Left hindlimb (tissue), 1 donor: ENCODE results near the gene TOP3B.

ENCODE experiments used
- DNase-seq: peaks from one replicate; pipeline ENCODE4 v3.0.0-alpha.2; 2018

TOP3B gene

DNA sequence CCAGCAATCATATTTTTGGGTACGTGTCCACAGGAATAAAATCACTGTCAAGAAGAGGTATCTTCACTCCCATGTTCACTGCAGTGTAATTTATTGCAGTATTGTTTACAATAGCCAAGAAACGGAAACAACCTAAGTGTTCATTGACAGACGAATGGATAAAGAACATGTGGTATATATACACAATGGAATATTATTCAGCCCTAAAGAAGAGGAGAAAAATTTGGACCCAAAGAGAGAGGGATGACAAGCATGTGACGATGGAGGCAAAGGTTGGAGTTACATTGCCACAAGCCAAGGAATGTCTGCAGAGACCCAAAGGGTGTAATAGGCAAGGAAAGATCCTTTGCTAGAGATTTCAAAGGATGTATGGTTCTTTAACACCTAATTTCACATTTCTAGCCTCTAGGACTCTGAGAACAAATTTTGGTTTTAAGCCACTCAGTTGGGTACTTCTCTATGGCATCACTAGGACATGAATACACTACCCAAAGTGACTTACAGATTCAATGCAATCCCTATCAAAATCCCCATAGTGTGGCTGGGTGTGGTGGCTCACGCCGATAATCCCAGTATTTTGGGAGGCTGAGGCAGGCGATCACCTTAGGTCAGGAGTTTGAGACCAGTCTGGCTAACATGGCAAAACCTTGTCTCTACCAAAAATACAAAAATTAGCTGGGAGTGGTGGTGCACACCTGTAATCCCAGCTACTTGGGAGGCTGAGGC, 31.1 kb upstream of the TOP3B start:
- DNase-seq: no peak

DNA sequence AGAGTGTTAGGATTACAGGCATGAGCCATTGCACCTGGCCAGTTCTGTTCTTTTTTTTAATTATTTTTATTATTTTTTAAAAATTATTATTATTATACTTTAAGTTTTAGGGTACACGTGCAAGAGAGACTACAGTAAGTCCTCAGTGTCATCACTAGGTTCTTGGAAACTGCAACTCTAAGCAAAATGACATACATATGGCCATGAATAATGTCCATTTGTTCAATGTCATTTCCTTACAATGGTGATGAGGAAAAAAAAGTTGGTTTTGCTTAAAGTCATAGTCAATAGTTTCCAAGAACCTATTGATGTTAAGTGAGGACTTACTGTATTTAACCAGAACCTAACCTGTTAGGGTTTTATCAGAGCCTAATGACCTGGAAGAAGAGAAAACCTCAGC, 29.4 kb upstream of the TOP3B start:
- no peak for DNase-seq

DNA sequence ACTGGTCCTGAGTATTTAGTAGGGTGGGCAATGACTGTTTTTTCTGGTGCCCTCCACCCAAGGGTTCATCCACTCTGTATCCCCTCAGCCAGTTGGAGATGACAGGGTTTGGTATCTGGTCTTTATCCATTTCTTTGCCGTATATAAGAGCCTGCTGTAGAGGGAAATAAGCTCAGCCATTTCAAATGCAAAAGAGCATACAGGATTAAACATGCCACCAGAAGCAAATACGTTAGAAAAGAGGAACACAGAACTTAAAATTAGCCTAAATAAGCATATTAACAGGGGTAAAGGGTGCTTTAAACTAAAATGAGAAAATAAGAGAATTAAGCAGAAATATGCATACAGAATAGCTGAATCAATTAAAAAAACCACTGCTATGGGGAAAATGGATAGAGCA, 27.8 kb upstream of the TOP3B start:
- DNase-seq: no peak

DNA sequence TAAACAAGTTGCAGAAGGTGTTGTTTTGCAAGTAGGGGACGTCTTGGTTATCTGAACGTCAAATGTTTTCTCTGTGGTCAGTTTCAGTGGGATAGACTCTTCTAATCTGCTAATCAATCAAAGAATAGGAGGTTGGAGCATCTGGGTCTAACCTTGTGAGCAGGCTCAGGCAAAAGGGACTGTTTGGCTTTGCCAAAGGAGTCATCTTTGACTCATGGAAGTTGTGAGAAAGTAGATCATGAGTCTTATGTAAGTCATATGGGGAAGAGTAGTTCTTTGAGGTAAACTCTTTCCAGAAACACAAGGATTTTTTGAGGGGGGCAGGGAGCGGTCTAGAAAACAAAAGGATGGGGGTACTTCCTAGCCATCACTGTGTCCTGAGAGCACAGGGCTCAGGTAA, 27.1 kb upstream of the TOP3B start:
- DNase-seq: no peak

DNA sequence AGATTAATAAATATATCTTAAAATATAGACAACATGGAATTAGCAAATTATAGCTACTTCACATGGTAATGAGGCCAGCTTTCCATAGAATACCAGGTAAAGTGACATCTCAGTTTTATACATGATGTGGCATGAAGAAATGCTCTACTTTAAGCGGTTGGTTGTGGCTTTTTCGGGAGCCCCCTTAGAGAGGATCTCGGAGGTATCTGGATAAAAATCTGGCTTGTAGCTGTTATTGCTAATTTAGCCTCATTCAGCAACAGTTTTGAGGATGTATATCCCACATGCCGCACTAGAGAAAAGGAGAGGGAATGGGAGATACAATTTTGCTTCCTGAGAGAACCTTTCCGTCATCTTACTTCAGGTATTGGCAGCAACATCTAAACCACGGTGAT, 24.0 kb upstream of the TOP3B start:
- DNase-seq: no peak

DNA sequence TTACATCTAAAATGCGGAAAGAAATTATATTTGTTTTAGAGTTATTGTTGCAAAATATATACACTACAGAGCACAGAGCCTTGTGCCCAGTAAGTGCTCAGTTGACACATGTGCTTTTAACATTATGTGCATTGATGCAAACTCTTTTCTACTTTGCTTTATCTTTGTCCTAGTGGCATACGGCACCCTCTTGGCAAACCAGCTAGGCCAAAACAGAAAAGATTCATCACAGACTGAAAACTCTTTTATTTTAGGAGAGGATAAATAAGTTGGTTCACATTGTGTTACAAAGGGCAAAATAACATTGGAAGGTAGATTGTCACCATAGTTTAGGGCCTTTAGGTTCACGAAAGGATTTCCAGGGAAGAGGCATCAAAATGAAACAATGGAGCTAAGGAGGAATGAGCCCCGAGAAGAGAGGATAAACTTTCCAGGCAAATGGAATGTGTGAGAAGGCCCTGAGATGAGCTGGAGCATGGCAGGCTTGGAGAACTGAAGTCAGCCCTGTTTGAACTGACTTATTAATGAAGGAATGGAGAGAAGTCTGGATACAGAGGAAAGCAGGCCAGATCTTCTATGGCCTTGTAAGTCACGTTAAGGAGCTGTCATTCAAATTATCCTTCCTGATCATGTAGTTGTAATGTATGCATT, 23.5 kb upstream of the TOP3B start:
- no peak for DNase-seq

DNA sequence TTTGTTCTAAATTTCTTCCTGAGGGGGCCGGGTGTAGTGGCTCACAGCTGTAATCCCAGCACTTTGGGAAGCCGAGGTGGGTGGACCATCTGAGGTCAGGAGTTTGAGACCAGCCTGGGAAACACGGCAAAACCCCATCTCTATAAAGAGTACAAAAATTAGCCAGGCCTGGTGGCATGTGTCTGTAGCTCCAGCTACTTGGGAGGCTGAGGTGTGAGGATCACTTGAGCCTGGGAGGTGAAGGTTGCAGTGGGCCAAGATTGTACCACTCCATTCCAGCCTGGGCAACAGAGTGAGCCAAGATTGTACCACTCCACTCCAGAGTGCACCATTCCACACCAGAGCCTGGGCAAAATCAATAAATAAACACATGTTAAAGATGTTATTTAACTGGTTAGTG, 20.6 kb upstream of the TOP3B start:
- DNase-seq: no peak

DNA sequence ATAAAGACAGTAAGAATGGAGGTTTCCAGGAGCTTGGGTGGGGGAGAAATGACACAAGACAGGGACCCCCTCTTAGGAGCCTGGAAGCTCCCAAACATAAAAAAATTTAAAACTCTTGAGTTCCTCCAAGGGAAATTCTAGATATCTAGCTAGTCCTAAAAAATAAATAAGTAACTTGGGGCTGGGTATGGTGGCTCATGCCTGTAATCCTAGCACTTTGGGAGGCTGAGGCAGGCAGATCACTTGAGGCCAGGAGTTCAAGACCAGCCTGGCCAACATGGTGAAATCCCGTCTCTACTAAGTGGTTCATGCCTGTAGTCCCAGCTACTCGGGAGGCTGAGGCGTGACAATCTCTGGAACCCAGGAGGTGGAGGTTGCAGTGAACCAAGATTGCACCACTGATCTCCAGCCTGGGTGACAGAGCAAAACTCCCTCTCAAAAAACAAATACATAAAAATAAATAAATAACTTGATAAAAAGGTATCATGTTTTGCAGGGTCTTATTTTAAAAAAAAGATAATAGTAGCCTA, 20.0 kb upstream of the TOP3B start:
- no peak for DNase-seq

DNA sequence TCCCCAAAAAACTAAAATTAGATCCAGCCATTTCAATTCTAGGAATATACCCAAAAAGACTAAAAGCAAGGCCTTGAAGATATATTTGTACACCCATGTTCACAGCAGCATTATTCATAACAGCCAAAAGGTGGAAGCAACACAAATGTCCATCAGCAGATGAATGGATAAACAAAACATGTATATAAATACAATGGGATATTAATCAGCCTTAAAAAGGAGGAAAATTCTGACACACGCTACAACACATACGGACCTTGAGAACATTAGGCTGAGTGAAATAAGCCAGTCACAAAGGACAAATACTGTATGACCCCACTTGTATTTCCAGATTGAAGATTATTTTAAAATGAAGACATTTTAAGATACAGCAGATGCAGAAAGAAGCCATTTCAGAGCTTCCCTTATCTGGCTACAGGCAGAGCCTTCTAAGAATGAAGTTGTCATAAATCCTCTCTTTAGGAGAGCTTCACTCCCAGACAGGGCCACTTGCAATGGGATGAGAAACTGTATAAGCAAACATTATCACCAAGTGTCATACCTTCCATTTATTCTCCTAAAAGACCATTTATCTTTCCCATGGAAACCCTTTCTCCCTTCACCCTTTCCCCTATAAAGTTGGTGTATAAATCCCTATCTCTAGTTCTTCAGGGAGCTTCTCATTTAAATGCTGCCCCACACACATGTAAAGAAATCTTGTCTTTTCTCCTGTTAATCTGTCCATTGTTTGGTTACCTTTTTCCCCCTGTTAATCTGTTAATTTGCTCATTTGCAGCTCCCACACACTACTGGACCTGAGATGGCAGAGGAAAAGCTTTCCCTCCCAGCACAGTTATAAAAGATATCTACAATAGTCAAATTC, 19.3 kb upstream of the TOP3B start:
- DNase-seq: no peak

DNA sequence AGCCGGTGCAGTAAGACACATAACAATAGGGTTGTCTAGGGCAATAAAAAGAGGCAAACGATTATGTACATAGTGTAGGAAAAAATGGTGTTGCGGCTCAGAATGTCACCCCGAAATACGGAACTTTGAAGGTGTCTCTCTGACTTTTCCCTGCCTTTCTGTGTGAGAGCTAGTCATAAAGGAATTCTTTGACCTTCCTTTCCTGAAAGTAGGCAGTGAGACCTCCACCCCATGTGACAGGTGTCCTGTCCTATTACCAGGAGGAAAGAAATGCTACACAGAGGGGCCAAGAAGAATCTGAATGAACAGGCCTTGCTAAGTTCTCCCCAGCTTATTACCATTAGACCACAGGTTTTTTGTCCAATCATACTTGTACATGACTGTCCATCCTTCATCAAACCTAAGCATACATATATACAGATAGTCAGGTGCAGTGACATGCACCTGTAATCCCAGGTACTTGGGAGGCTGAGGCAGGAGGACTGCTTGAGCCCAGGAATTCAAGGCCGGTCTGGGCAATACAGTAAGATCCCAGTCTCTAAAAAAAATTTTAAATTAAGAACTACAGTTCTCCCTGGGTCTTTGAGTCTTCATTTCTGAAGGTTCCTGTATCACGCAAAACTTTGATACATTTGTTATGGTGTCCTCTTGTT, 16.1 kb upstream of the TOP3B start:
- DNase-seq: no peak

DNA sequence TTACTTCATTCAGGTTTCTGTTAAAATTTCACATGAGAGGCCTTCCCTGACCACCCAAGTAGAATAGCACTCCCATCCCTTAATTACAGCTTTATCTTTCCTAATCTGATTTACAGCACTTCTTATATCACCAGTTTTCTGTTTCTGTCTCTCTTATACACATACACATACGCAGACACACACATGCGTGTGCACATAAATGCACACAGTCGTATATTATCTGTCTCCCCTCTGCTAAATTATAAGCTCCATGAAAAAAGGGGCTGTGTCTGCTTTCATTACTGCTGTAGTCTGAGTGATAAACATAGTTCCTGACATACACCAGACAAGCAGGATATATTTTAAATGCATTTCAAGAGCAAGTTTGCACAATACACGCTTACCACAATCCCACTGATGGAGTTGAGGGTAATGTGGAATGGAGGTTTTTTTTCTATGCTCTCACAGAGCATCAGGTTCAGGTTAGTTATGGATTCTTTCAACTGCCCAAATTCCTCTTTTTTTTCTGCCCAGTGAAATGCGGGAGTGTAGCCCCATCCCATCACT, 13.7 kb upstream of the TOP3B start:
- no peak for DNase-seq

DNA sequence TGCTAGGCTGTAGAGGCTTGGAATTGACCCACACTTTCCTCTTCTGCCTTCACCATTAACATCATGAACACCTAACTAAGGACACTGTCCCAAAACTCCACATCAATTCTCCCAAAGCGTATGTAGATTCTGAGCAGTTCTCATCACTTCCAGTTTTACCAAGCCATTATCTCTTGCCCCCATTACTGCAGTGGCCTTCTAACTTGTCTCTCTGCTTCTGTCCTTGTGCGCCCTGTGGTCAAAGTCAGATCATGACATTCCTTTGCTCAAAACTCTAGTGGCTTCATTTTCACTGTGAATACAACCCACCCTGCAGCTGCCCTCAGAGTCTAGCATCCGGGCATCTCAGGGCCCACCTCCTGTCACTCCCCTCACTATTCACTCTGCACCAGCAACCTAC, 13.1 kb upstream of the TOP3B start:
- DNase-seq: no peak

DNA sequence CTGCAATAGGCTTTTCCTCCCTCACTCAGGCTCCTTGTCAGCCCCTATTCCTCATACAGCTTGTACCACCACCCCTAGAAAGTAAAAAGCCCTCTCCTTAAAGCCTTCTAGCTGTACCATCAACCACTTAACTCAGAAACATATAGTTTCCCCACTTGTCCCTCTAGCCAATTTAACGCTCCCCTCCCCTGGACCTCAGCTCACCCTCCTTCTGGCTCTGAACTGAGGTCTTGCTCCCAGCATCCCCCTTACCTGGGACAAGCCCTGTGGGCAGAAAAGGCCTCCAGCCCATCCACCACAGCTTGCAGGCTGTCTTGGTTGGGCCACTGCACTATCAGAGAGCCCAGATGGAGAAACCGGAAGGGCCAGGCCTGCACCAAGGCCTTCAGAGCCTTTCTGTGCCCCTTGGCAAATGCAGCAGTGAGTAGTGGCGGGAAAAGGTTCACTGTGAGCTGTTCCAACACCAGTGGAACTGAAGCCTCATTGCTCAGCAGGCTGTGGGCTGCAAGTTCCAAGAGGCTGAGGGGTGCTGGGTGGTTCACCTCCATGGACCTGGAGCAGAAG, 12.4 kb upstream of the TOP3B start:
- DNase-seq: no peak

DNA sequence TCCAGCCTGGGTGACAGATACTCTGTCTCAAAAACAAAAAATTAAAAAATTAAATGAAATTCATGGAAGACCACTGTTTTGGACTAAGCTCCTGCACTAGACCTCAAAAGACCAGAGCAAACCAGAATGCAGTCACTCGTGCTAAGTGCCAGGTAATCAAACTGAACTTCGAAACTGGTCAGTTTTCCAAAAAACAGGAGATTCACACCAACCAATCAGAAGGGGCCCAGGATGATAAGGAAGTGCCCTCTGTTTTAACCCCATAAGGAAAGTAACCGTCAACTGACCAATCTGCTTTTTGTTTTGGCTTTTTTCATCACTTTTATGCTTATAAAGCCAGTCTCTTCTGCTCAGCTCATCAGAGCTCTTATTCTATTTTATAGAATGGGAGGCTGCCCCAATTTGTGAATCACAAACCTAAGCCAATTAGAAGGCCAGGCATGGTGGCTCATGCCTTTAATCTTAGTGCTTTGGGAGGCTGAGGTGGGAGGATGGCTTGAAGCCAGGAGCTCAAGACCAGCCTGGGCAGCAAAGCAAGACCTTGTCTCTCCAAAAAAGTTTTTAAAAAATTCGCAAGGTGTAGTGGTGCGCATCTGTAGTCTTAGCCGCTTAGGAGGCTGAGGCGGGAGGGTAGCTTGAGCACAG, 10.1 kb upstream of the TOP3B start:
- no peak for DNase-seq

DNA sequence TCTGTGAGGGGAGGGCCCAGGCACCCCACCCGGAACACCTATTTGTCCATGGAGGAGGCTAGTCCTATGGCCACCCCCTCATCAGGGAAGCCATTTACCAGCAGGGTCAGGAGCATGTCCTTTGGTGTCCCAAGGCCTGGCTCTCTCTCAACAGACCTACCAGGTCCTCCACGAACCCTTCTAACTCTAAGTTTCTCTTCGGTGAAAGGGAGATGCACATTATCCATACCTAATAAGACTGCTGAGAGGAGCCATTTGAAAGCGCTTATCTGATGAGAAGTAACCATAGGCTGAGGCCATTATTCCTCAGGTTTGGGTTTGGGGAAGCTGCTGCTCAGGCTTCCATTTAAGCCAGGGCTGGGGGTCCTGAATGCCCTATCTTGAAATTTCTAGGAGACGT, 9.2 kb upstream of the TOP3B start:
- DNase-seq: no peak

DNA sequence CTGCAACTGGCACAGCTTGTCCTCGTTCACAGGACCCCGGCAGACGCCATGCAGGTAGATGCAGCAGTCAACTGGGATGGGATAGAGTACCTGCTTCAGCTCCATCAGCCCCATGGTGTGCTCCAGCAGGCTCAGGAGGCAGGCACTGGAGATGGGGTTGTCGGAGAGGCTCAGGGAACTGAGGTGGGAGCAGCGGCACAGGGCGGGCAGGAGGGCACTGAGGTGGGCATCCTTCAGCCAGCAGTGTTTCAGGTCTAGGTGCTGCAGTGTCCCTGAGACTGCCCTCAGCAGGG, 8.7 kb upstream of the TOP3B start:
- DNase-seq: no peak

DNA sequence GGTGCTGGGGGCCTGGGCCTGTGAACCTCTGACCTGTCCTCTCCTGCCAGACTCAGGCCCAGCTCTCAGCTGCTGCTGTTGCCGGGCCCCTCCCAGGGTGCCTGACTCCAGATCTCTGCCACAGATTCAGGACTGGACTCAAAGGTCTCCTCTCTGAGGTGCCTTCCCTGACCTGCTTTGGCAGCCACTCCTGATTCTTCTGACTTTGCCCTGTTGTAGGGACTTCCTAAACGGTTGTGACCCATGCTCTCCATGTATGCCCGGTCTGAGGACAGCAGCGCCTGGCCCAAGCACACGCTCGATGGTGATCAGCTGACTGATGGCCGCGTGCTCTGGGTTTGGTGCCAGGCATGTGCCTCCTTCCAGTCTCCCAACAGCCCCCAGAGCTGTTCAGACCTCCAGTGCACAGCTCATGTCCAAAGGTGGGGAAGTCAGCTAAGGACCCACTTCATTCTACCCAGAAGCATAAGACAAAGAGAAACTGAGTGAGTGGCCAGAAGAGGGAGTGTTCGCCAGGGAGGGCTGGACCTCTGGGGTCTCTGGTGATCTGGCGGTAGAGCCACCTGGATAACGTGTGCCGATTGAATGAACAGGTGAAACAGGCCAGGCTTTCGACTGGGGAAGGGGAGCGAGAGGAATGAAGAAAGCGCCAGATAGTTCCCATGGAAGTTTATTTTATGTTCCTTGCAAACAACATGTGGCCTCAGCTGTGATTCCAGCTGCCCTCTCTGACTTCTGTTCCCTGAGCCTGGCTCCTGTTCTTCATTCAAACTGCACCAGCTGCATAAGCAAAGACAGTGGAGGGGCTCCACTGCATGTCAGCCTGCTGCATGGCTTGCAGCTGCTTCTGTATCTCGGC, 8.1 kb upstream of the TOP3B start:
- DNase-seq: no peak

DNA sequence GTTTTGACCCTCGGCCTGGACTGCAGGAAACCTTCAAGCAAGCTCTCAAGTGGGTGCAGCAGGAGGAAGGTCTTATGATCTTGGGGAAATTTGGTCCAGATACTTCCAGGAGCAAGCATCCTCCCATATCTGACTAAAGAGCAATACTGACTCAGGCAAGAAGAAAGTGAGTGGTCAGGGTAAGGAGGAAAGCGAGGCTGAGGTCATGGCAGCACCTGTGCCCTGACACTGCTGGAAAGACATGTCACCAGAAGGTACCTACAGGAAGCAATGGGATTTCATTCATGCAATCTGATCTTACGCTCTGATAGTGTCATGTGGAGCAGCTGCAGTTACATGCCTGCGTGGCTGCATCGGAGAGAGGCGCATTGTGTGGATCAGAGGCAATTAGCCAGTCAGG, 6.5 kb upstream of the TOP3B start:
- no peak for DNase-seq

DNA sequence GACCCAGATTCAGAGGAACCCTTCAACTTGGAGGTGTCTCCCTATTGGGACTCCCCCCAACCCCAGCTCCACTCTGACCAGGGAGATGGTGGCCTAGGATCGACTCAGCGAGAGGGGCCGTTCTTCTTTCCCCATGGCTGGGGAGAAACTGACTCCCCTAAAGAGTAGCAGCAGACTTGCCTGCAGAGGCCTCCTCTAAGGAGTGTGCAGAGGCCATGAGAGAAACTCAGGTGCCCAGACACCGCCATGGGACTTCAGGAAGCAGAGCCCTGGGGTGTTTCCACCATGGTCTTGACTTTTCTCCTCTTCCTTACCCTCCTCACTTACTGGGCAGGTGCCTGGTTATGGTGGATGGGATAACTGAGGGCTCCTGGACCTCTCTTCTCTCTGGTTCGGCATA, 2.6 kb upstream of the TOP3B start:
- DNase-seq: no peak

DNA sequence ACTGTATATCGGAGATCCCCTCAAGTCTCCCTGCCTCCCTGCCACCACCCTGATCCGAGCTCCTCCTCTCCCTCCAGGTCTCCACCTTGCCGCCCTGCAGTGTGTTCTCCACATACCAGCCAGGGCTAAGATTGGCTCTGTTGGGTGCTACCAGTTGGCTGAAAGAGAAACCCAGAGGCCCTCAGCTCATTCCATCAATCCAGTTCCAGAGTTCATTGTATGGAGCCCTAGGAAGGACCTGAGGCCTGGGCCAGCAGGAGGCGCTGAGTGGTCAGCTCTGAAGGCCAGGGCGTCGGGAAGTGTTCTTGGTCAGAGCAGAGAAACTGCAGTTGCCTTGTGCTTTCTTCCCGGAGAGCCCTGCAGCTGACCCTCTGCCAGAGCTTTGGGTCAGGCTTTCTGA, 2.2 kb upstream of the TOP3B start:
- DNase-seq: no peak

DNA sequence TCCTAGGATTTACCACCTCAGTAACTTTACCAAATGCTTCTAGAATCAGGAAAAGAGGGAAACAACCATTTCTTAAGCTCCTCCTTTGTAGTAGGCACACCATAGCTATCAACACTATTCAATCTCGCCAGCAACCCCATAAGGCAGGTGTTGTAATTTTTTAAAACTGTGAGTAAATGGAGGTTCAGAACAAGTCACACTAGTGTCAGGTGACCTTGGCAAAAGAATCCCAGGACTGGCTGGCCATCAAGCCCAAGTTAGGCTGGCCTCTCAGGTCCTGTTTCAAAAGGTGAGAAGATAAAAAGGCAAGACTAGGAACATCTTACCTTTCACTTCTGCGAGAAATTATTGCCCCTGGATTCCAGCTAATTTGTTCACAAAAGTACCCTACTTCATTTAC, 713 bp downstream of the TOP3B start:
- no peak for DNase-seq
